ENCODE measurements around the gene PRKCH. TPM values are rescaled to one million over a fixed set of nuclear protein-coding genes. Genes with fewer than 3 reads are reported as not detected.

The PRKCH gene
- total and polyA plus RNA-seq, 4 experiments from 2014 or later: 246 to 284 (median 249) TPM

GRCh38 chr14:61481701-61482100 is 160.3 kb downstream of the PRKCH start:
- intact Hi-C loops (cut with micrococcal nuclease): no loop called here
- H3K4me1 Mint-ChIP-seq: peaks cover 43 to 91% (median 65%) of the 10 kb centered on the region in 4 donors
- no peaks in the 10 kb centered on the region for H3K27me3 Mint-ChIP-seq
- no peak for DNase-seq
- peaks cover 49% of the 10 kb centered on the region for H3K4me1 ChIP-seq (ENCODE audit: insufficient read depth, low read length)
- H3K27ac Mint-ChIP-seq: peak overlapping the region; percentile 36 to 100 (median 87)
- peaks cover 44 to 74% of the 10 kb centered on the region in 2 donors for H3K36me3 Mint-ChIP-seq
- H3K4me3 ChIP-seq (ENCODE audit: low read length in 2 of 2): no peak overlapping the region
- ChIA-PET CTCF (ENCODE audit: partially characterized antibody) (interaction anchor here (0.7 to 9.9 kb wide), 4 partner anchors 11 to 81 kb away, joined by 3 to 106 read pairs (median 6); no protein-coding TSS in a partner anchor), POLR2A (ENCODE audit: partially characterized antibody) (interaction anchor here (1.2 to 8.5 kb wide), 3 partner anchors 10 to 213 kb away, joined by 4 to 81 read pairs (median 5); partner anchors contain the start of gene HIF1A)
- H3K36me3 ChIP-seq (ENCODE audit: insufficient read depth, low read length): peaks cover 51% of the 10 kb centered on the region
- H3K4me3 Mint-ChIP-seq: no peak overlapping the region
- H3K9me3 Mint-ChIP-seq: no peaks in the 10 kb centered on the region
- no peak overlapping the region for H3K27ac ChIP-seq (ENCODE audit: low read depth, low read length)
- H3K9me3 ChIP-seq (ENCODE audit: control insufficient read depth in 1 of 2, low read length in 2 of 2): no peaks in the 10 kb centered on the region
- no peaks in the 10 kb centered on the region for H3K27me3 ChIP-seq (ENCODE audit: insufficient read depth, low read length)

DNA sequence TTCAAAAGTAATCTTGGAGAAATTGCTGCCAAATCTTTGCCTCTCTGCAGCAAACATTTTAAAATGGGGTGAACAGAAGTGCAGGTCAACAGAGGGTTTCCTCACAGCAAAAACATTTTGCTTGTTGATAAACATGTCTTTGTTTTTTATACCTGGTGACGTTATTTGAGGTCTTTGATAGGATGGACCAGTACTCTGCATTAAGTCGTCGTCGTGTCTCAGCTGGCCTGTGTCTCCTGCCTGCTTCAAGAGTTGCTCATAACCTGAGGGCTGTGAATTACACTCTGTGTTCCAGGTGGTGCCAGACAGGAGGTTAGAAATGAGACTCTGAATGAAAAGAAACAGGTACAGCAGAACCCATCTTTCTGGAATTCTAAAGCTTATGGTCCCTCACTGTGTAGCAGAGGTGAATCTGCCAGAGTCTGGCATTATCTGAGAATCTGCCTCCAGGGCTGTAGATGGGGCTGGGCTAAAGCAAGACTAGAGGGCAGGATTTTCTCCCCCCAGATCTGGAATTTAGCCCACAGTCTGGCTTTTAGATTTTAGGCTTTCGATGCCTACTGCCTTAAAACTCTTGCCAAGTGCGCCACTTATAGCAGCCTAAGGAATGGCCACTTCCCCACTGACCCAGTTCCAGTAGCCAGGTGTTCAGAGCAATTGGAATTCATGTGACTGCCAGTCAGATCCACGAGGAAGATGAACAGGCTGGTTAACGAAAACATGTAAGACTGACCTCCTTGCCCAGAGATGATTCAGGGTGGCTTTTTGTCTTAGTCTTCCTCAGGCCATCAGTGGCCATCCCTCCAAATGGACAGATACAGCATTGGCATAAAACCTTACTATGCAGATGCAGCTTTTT is 161.2 kb downstream of the PRKCH start:
- H3K9me3 ChIP-seq (ENCODE audit: control insufficient read depth in 1 of 2, low read length in 2 of 2): no peaks in the 10 kb centered on the region
- H3K4me3 ChIP-seq (ENCODE audit: low read length in 2 of 2): no peak overlapping the region
- H3K27ac Mint-ChIP-seq: peak overlapping the region; percentile 60 to 90 (median 82)
- ChIA-PET POLR2A (ENCODE audit: partially characterized antibody) (interaction anchor here (1.8 to 8.5 kb wide), 2 partner anchors 11 to 22 kb away, joined by 7 to 81 read pairs; no protein-coding TSS in a partner anchor), CTCF (ENCODE audit: partially characterized antibody) (interaction anchor here (1.0 to 9.9 kb wide), 3 partner anchors 10 to 21 kb away, joined by 3 to 106 read pairs (median 5); no protein-coding TSS in a partner anchor)
- no peaks in the 10 kb centered on the region for H3K27me3 Mint-ChIP-seq
- peaks cover 53 to 80% of the 10 kb centered on the region in 2 donors for H3K36me3 Mint-ChIP-seq
- no peak for DNase-seq
- H3K27me3 ChIP-seq (ENCODE audit: insufficient read depth, low read length): no peaks in the 10 kb centered on the region
- H3K4me1 Mint-ChIP-seq: peaks cover 44 to 90% (median 62%) of the 10 kb centered on the region in 4 donors
- H3K36me3 ChIP-seq (ENCODE audit: insufficient read depth, low read length): peaks cover 60% of the 10 kb centered on the region
- peaks cover 42% of the 10 kb centered on the region for H3K4me1 ChIP-seq (ENCODE audit: insufficient read depth, low read length)
- H3K9me3 Mint-ChIP-seq: no peaks in the 10 kb centered on the region
- no peak overlapping the region for H3K27ac ChIP-seq (ENCODE audit: low read depth, low read length)
- intact Hi-C loops (cut with micrococcal nuclease): no loop called here
- H3K4me3 Mint-ChIP-seq: peak overlapping the region in 1 of 8 donors; percentile 3

GRCh38 chr14:61483476-61483875 is 162.1 kb downstream of the PRKCH start:
- Histone ChIP-seq H3K27ac (ENCODE audit: low read depth, low read length) (no peak overlapping the region), H3K36me3 (ENCODE audit: insufficient read depth, low read length) (peaks cover 64% of the 10 kb centered on the region), H3K4me1 (ENCODE audit: insufficient read depth, low read length) (peaks cover 36% of the 10 kb centered on the region), H3K9me3 (ENCODE audit: control insufficient read depth in 1 of 2, low read length in 2 of 2) (no peaks in the 10 kb centered on the region), H3K4me3 (ENCODE audit: low read length in 2 of 2) (no peak overlapping the region), H3K27me3 (ENCODE audit: insufficient read depth, low read length) (no peaks in the 10 kb centered on the region)
- DNase-seq: no peak
- Mint-ChIP-seq H3K9me3 (no peaks in the 10 kb centered on the region), H3K4me1 (peaks cover 37 to 81% (median 55%) of the 10 kb centered on the region in 4 donors), H3K27me3 (no peaks in the 10 kb centered on the region), H3K4me3 (peak overlapping the region in 1 of 8 donors; percentile 20), H3K27ac (peak overlapping the region; percentile 57 to 90 (median 82)), H3K36me3 (peaks cover 57 to 82% of the 10 kb centered on the region in 2 donors)
- intact Hi-C loops (cut with micrococcal nuclease): no loop called here
- POLR2A ChIA-PET (ENCODE audit: partially characterized antibody): interaction anchor here (0.8 to 1.8 kb wide), 2 partner anchors 10 to 12 kb away, joined by 4 to 7 read pairs; no protein-coding TSS in a partner anchor
- CTCF ChIA-PET (ENCODE audit: partially characterized antibody): interaction anchor here (0.9 to 9.9 kb wide), 4 partner anchors 9 to 18 kb away, joined by 3 to 106 read pairs (median 6); no protein-coding TSS in a partner anchor

DNA sequence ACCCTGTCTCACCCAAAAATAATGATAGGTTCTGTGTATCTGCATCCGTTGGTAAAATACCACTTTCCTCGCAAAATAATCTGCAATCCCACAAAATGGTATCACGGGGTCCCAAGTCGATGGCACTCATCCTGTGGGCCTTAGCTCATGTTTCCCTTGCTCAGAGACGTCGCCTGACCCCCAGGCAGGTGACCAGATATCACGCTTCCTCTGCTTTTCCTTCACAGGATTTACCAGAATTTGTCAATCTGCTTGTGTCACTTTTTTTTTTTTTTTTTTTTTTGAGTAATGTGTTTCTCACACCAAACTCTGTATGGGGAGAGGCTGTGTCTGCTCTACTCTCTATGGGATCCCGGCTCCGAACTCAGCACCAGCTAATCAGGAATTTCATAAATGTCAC is 162.7 kb downstream of the PRKCH start:
- Mint-ChIP-seq H3K27me3 (no peaks in the 10 kb centered on the region), H3K4me1 (peaks cover 33 to 80% (median 52%) of the 10 kb centered on the region in 4 donors), H3K4me3 (no peak overlapping the region), H3K9me3 (no peaks in the 10 kb centered on the region), H3K27ac (peak overlapping the region; percentile 2 to 79 (median 34)), H3K36me3 (peaks cover 59 to 84% of the 10 kb centered on the region in 2 donors)
- no peak overlapping the region for H3K4me3 ChIP-seq (ENCODE audit: low read length in 2 of 2)
- intact Hi-C loops (cut with micrococcal nuclease): no loop called here
- H3K27ac ChIP-seq (ENCODE audit: low read depth, low read length): no peak overlapping the region
- peaks cover 36% of the 10 kb centered on the region for H3K4me1 ChIP-seq (ENCODE audit: insufficient read depth, low read length)
- no peak for DNase-seq
- H3K27me3 ChIP-seq (ENCODE audit: insufficient read depth, low read length): no peaks in the 10 kb centered on the region
- CTCF ChIA-PET (ENCODE audit: partially characterized antibody): interaction anchor here (0.9 to 9.9 kb wide), 4 partner anchors 8 to 17 kb away, joined by 3 to 106 read pairs (median 6); no protein-coding TSS in a partner anchor
- no peaks in the 10 kb centered on the region for H3K9me3 ChIP-seq (ENCODE audit: control insufficient read depth in 1 of 2, low read length in 2 of 2)
- POLR2A ChIA-PET (ENCODE audit: partially characterized antibody): interaction anchor here (0.8 to 1.8 kb wide), 2 partner anchors 9 to 13 kb away, joined by 4 to 7 read pairs; no protein-coding TSS in a partner anchor
- H3K36me3 ChIP-seq (ENCODE audit: insufficient read depth, low read length): peaks cover 70% of the 10 kb centered on the region

DNA sequence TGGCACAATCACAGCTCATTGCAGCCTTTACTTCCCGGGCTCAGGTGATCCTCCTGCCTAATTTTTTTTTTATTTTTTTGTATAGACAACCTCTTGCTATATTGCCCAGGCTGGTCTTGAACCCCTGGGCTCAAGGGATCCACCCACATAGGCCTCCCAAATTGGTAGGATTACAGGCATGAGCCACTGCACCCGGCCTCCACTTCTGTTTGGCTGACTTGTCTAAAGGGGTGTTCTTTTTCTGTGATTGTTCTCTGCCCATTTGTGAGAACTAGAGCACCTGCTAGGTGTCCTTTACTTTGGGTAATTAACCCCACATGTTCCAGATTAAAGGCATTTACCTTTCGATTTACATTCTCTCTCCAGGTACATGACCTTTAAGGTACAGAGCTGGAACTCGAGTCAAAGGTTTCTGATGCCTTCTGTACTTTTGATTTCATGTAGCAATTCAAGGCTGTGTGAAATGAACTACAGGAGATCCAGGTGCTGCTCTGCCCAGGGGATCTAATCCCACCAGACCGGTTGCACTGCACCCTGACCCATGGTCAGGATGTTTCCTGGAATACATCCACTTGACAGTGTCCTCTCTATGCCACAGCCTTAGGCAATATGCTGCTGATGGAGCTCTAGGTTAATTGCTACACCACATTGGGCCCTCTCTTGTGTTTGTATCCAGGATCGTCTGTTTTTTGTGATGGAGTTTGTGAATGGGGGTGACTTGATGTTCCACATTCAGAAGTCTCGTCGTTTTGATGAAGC is 163.6 kb downstream of the PRKCH start:
- Mint-ChIP-seq H3K36me3 (peaks cover 66 to 88% of the 10 kb centered on the region in 2 donors), H3K4me1 (peaks cover 25 to 80% (median 51%) of the 10 kb centered on the region in 4 donors), H3K9me3 (no peaks in the 10 kb centered on the region), H3K27me3 (no peaks in the 10 kb centered on the region), H3K4me3 (peak overlapping the region in 1 of 8 donors; percentile 35), H3K27ac (peak overlapping the region in 5 of 7 donors; percentile 4 to 74 (median 51))
- no peak overlapping the region for H3K4me3 ChIP-seq (ENCODE audit: low read length in 2 of 2)
- ChIA-PET POLR2A (ENCODE audit: partially characterized antibody) (interaction anchor here (1.8 kb wide), 1 partner anchor 8 kb away, joined by 7 read pairs; no protein-coding TSS in a partner anchor), CTCF (ENCODE audit: partially characterized antibody) (interaction anchor here (1.0 to 1.6 kb wide), 2 partner anchors 10 to 23 kb away, joined by 3 to 10 read pairs; no protein-coding TSS in a partner anchor)
- no peaks in the 10 kb centered on the region for H3K27me3 ChIP-seq (ENCODE audit: insufficient read depth, low read length)
- DNase-seq: no peak
- no peak overlapping the region for H3K27ac ChIP-seq (ENCODE audit: low read depth, low read length)
- intact Hi-C loops (cut with micrococcal nuclease): no loop called here
- no peaks in the 10 kb centered on the region for H3K9me3 ChIP-seq (ENCODE audit: control insufficient read depth in 1 of 2, low read length in 2 of 2)
- H3K36me3 ChIP-seq (ENCODE audit: insufficient read depth, low read length): peaks cover 79% of the 10 kb centered on the region
- peaks cover 34% of the 10 kb centered on the region for H3K4me1 ChIP-seq (ENCODE audit: insufficient read depth, low read length)

DNA sequence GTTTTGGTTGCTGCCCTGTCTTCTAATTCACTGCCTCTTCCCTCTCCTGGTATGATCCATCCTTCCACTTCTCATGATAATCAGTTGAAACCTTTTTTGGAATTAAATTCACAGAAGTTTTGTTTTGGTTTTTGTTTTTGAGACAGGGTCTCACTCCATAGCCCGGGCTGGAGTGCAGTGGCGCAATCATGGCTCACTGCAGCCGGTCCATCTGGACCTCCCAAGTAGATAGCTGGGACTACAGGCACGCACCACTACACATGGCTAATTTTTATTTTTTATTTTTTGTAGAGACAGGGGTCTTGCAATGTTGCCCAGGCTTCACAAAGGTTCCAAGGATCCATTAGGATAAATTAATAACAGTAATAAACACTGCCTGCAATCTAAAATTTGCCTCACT is 164.3 kb downstream of the PRKCH start:
- Mint-ChIP-seq H3K27me3 (no peaks in the 10 kb centered on the region), H3K27ac (peak overlapping the region in 6 of 7 donors; percentile 51 to 82 (median 74)), H3K36me3 (peaks cover 67 to 89% of the 10 kb centered on the region in 2 donors), H3K9me3 (no peaks in the 10 kb centered on the region), H3K4me3 (peak overlapping the region in 1 of 8 donors; percentile 35), H3K4me1 (peaks cover 27 to 79% (median 45%) of the 10 kb centered on the region in 4 donors)
- POLR2A ChIA-PET (ENCODE audit: partially characterized antibody): no interaction called here
- Histone ChIP-seq H3K4me3 (ENCODE audit: low read length in 2 of 2) (no peak overlapping the region), H3K27me3 (ENCODE audit: insufficient read depth, low read length) (no peaks in the 10 kb centered on the region), H3K27ac (ENCODE audit: low read depth, low read length) (no peak overlapping the region), H3K36me3 (ENCODE audit: insufficient read depth, low read length) (peaks cover 78% of the 10 kb centered on the region), H3K9me3 (ENCODE audit: control insufficient read depth in 1 of 2, low read length in 2 of 2) (no peaks in the 10 kb centered on the region), H3K4me1 (ENCODE audit: insufficient read depth, low read length) (peaks cover 34% of the 10 kb centered on the region)
- intact Hi-C loops (cut with micrococcal nuclease): no loop called here
- DNase-seq: no peak
- CTCF ChIA-PET (ENCODE audit: partially characterized antibody): interaction anchor here (1.0 kb wide), 1 partner anchor 24 kb away, joined by 3 read pairs; no protein-coding TSS in a partner anchor

Measured in CD4-positive, alpha-beta memory T cell (primary cell).